Heart left ventricle (tissue), 13 donors: ENCODE data around the gene OR52E5.

Experiments used
- CTCF ChIP-seq, 12 donors: fragments of 200-600 bp; sonication (generic) in 4 of 12; IDR thresholded peaks; one replicate each; pipeline versions ENCODE4 v1.5.0 to v1.8.0; 2018 to 2022; ENCODE audit warnings: antibody characterized with exemption in 12 of 12, mild to moderate bottlenecking in 5 of 12
- POLR2A ChIP-seq, 2 donors: fragments of 450-650 bp; IDR thresholded peaks; one replicate each; pipeline ENCODE4 v1.6.1; 2017; ENCODE audit warnings: antibody characterized with exemption in 2 of 2, mild to moderate bottlenecking in 2 of 2, moderate library complexity in 2 of 2
- donor health status: ischemic (EF 13 %, LVEDD 7.1; RV severe dilation, severe dysfunction).
- donor health status: DM: no; HTN: yes; CAD: no.
- donor health status: DM: no; HTN: no; CAD: no.
- donor health status: ischemic (EF 25% LVEDD 6.9; RV normal size, moderate dysfunction).
- donor health status: ischemic (EF 25% LVEDD 5.7; RV mildly dilated, moderate dysfunction).
- donor health status: ischemic (EF 35%, LVEDD 5.7; RV mildly dilated, moderate dysfunction).
- donor health status: nonischemic (EF 11% LVEDD 7.7; RV severe dilation, severe dysfunction).
- donor health status: DM: yes; HTN: yes; CAD: no.
- donor health status: PGD.
- donor health status: ischemic (EF 29% LVEDD 5.4; RV normal size, mild dysfunction).
- donor health status: nonischemic (EF 23%, LVEDD 6.1; RV moderate dilation, normal function).

GRCh38 chr11:5930614-5931013 lies 37.6 kb downstream of the OR52E5 start:
- TF ChIP-seq POLR2A (IDR thresholded peaks at IDR 0.05) (no peak), CTCF (IDR thresholded peaks at IDR 0.05) (no peak)
